DMS 273 (cell line): Measurements from ENCODE around the gene CD300LF.
A peak's percentile ranks its signal among the peaks of the same experiment; 100 is the strongest.

Source experiments
- DNase-seq: peaks from one replicate; lab custom pipeline; 2025; ENCODE audit not compliant: unreplicated experiment; lab: John Stamatoyannopoulos, UW

The CD300LF gene

DNA sequence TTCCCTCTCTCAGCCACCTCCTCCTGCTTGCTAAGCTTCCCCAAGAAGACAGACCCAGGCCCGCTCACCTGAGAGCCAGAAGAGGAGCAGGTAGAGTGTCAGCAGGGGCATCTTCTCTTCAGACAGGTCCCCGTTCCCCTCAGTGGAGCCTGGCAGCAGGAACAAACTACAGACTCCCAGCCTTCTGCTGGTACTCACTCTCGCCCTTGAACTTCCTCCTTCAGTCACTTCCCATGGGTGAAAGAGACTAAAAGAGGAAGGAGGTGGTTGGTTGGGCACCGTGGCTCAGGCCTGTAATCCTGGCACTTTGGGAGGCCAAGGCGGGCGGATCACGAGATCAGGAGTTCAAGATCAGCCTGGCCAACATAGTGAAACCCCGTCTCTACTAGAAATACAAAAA is at the start of gene CD300LF:
Gene CD300LF, minus strand, starts transcription at position 168 of the 400 bp plus-strand sequence. Its CDS starts 57 bp downstream, at position 111.
- no peak for DNase-seq

DNA sequence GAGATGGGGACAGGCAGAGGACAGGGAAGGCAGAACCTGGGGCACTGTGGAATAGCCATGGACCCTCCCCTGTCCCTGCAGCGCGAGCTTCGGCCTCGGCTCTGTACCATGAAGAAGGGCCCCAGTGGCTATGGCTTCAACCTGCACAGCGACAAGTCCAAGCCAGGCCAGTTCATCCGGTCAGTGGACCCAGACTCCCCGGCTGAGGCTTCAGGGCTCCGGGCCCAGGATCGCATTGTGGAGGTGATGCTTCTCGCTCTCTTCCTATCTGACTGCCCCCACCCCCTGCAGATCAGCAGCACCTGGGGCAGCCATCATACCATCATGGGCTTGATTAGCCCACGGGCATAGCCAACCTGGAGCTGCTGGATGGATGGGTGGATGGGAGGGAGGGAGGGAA is 49.2 kb upstream of the CD300LF start:
- no peak for DNase-seq

DNA sequence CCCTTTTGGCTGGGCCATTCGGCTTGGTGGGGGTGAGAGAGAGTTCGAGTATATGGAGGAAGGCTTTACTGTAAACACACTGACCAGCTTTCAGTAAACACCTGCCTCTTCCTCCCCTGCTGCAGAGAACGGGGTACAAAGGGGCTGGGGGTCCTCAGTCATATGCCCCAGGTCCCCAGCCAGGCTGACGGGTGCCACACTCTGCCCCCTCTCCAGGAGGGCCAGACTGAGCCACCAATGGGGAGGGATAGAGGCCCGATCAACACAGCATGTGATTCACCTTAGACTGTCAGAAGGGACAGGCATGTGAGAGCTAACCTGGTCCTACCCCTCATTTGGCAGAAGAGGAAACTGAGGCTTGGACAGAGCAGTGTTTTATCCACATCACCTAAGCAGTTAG is 48.7 kb upstream of the CD300LF start:
- DNase-seq: no peak

DNA sequence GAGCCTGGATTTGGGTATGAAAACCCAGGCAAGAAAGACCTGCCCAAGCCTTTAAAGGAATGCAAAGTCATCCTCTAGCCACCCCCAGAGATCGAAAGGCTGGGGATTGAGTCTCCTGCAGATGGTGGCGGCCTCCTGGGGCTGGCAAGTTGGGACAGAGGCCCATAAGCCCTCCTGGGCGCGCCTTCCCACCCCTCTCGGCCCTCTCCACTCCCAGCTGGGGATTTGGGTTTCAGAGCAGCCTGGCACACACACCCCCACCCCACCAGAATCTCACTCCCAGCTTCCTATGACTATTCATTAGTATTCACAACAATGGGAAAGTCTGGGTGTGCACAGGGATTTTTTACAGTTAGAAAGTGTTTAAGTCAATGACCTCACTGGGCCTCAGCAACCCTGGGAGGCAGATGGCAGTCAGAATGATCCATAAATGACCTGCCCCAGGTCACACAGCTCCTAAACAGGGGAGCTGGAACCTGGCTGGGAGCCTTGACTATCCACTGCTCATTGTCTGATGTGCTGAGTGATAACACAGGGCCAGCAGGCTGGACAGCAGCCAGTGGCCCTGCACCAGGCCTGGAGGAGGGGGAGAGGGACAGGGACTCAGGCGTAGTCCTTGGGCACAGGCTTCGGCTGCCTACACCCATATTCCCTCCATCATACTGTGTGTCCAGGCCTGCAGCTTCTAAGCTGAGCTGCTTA is 47.8 kb upstream of the CD300LF start:
- peak; percentile 96 for DNase-seq

DNA sequence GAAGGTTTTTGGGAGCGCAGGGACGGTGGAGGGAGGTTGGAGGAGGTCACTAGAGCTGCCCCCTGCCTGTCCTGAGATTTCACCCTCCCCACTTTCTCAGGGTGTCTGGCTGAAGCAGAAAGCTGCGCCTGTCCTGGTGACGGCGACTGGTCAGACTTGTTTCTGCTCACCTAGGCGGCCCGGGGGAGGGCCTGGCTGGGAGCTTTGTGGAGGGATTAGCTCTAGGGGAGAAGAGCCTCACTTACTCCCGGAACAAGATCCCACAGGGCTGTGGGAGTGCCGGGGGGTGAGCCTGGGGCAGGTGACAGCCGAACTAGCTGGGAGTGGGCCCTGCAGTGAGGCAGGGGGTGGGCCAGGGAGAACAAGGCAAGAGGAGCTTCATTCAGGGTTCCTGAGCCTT is 47.2 kb upstream of the CD300LF start:
- DNase-seq: peak; percentile 78

DNA sequence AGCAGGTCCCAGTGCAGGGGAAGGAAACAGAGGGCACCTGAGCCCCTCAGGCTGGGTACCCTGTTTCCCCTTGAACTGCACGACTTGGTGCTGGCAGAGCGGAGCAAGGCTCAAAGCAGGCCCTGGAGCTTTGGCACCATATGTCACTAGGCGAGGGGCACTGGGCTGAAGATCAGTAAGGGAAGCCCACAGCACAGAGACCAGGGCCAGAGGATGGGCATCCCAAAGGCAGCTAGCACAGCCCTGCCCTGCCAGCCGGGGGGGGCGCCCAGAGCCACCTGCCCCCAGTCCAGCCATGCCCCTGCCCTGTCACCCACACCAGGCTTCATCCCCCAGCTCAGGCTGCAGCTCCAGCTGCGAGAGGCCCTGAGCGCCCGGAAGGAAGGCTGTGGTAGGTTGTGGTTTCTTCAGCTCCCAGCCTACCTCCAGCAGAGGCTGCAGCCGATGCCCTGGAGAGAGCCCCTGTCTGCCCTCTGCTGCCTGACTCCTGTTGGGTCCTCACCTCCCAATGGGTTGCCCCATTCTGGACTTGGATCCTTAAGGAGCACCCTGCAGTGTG is 46.6 kb upstream of the CD300LF start:
- peak; percentile 80 for DNase-seq

DNA sequence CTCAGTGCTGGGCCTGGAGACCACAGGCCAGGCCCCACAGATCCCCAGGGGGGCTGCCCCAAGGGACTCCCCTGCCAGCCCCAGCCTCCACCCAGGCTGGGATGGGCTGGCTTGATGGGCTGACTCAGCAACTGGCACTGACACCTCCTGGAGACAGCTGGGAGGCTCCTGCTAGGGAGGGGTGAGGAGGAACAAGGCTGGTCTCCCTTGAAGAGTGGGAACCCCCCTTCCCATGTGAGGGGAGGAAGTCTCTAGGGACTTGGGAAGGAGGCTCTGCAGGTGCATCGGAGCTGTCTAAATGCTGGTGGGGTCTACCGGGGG is 46.1 kb upstream of the CD300LF start:
- peak; percentile 89 for DNase-seq

DNA sequence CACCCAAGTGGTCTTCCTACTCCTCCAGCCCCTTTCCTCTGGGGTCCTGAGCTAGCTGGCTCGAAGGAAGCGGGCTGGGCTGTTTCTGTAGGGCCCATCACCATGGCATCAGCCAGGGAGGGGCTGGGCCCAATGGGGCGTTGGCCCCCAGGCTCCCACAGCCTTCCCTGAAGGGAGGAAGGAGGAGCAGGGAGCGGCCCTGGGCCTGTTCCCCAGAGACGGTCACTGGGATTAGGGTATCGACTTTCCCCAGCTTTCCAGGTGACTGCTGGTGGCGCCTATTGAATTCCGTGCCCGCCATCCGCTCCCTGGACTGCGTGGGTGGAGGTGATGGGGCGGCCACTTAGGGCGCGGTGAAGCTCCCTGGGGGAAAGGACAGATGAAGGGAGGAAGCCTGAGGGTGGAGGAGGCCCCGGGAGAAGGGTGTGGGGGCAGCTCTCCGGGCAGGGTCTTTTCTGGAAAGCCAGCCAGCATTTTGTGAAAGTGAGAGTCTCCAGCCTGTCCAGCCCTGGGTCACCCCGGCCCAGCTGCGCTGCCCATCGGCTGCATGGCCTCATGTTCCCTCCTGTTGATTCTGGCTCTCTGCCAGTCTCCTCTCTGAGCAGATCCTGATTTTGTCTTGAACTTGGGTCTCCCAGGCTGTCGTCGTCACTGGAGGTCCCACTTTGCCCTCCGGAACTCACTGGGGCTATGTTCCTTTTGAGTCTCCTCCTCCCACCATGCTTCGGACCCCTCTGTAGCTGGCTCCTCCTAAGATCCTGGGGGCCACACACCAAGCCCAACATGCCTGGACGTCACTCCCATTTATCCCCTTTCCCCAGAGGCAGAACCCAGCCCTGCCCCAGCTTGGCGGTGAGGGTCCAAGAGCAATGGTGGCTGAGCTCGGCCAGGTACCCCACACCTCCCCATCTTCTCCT is 45.5 kb upstream of the CD300LF start:
- peak; percentile 74 for DNase-seq

DNA sequence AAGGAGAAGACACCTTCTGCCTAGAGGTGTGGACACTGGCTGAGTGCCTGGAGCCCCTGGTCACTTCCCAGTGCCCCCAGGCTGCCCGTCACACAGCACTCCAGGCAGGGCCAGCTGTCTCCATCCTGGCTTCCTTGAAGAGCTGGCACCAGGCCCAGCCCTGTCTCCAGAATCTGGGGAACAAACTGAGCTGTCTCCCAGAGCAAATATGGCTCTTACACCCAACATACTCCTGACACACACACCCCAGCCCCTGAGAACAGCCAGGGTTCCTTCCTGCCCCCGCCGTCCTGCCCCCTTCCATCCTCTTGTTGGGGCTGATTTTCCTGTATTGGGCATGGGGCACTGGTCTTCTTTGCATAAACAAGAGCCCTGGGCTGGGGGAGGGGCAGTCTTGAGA is 44.8 kb upstream of the CD300LF start:
- DNase-seq: peak; percentile 87

DNA sequence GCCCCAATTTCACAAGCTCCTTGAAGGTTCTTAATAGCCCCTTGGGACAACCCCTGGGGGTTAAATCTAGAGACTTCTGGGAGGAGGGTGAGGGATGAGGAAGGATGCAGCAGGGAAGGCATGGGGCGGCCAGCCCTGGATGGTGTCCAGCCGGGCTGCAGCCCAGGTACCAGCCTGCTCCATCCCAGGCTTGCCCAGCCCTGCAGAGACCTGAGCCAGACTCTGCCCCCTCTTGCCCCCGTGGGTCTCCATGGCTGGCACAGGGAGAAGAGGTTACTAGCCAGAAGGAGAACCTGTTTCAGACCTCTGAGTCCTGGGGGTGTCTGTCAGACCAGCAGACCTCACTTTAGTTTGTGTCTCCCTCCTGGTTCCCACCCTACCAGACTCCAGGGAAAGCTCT is 44.2 kb upstream of the CD300LF start:
- no peak for DNase-seq

DNA sequence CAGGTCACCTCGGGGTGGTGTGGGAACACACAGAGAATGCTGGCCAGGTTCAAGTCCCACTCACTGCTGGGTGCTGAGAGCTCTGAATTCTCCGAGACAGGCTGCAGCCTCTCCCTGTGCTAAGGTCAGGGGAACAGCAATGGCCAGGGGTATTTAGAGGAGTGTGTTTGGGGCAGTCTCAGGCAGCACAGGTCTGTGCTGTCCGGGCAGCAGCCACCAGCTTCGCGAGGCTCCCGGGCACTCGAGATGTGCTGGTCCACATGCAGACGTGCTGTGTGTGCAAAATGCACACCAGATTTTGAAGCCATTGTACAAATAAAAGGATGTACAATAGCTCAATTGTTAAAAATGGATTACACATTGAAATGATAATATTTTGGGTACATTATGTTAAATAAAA is 42.8 kb upstream of the CD300LF start:
- DNase-seq: no peak

DNA sequence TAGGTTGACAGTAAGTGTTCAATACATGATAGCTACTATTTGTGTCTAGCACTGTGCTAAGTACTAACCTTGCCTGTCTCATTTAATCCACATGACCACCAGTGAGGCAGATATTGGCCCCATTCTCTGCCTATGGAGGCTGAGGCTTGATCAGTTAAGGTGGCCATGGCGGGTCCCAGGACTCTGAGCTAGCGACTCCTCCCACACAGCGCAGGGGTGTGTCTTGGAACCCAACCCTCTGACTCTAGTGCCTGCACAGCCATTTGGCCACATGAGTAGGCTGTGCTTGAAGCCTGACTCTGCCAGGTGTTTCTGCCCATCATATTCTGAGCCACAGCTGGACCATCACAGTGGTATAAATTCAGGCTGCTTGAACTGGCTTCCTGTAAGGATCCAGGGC is 42.1 kb upstream of the CD300LF start:
- no peak for DNase-seq

DNA sequence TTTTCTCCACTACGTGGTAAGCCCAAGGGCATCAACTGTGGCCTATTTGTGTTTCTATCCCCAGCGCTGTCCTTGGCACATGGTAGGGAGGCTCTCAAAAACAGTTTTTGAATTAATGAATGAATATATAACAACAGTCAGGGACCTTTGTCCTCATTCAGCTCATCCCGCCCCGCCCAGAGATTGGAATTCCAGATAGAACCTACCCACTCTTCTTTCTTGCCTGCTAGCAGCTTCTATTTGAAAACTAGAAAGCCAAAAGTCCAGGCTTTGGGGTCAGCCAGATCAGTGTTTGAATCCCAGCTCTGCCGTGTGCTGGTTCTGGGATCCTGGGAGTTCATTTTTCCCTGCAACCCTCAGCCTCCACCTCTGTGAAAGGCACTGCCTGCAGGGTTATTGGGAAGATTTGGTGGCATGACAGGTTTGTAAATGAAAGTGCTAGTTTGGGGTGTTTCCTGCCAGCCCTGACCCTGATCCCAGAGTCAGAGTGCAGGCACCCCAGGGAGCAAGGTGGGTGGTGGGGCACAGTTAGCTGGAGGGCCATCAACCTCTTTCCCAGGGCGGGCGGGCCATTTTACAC is 40.2 kb upstream of the CD300LF start:
- DNase-seq: no peak

DNA sequence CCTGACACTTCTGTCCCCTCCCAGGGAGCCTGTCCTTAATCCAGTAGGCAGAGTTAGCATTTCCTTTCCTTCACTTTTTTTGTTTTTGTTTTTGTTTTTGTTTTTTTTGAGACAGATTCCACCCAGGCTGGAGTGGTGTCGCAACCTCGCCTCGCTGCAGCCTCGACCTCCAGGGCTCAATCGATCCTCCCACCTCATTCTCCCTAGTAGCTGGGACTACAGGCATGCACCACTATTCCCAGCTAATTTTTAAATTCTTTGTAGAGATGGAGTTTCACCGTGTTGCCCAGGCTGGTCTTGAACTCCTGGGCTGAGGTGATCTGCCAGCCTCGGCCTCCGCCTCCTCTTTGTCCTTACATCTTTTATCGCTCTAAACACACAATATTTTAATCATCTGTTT is 39.7 kb upstream of the CD300LF start:
- no peak for DNase-seq

DNA sequence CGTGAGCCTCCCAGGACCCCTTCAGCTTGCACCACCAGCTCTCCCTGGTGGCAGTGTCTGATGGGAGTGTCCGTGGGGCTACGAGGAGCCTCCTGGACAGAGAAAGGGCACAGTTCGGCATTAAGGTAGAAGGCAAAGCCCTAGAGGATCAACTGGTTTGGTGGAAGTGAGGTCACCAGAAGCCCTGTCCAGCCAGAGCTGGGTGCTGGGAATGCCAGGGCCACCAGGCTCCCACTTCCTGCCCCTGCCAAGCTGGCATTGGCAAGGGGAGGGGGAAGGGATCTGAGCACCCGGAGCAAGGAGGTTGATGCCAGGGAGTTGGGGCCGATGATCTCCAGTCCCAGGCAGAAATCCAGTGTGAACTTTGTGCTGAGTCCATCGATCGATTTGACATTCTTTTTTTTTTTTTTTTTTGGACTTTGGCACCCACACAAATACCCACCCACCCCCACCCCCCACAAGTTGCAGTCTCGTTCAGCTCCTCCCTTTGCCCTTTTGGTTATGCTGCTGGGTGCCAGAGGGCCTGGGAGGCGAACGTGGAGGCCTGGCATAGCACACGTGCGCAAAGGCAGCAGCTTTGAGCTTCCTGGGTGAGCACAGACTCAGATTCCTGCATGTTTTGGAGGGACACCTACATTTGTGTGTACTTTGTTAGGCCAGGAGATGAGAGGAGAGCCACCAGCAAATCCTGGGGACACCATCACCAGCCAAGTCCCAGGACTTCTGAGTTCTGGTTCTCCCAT is 37.8 kb upstream of the CD300LF start:
- DNase-seq: no peak

DNA sequence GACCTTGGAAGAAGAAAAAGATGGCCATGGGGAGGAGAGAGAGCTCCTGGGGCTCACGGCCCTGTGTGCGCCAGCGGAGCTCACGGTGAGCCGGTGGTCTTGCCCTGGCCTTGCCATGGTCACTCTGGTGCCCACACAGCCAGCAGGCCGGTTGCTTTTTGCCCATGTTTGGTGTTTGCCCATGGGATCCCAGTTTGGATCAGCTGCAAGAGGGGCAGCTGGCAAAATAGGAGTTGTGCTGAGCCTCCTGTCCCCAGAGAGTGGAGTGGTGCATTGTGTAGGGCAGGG is 37.3 kb upstream of the CD300LF start:
- peak; percentile 54 for DNase-seq

DNA sequence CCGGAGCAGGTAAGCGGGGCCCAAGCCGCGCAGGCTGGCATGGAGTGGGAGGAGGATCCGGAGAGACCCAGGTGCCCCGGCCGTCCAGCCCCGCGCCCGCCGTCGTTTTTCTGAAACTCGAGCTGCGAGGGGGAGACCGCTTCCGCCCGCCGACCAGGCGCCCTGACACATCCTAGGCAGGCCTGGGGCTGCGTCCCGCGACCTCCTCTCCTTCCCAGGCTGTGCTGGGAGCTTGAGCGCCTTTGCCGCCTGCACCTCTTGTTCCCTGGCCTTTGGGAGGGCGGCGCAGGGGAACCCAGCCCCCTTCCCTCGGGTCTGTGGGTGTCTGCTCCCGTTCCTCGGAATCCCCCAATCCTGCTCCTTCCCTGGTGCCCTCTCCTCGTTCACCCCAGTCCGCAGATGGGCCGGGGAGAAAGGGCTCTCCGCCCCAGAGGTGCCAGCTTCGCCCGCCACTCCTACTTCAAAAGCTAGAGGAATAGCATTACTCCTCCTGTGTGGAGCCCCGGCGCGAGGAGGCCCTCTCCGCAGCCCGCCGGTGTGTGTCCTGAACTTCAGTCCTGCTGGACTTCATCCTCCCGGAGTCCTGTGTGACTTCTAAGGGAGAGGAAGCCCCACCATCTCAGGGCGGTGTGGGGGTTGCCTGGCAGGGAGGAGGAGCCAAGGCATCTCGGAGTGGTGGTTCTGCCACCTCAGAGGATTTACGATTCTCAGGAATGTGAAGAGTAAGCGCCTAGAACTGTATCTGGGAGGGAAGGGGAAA is 36.7 kb upstream of the CD300LF start:
- DNase-seq: peak; percentile 67

DNA sequence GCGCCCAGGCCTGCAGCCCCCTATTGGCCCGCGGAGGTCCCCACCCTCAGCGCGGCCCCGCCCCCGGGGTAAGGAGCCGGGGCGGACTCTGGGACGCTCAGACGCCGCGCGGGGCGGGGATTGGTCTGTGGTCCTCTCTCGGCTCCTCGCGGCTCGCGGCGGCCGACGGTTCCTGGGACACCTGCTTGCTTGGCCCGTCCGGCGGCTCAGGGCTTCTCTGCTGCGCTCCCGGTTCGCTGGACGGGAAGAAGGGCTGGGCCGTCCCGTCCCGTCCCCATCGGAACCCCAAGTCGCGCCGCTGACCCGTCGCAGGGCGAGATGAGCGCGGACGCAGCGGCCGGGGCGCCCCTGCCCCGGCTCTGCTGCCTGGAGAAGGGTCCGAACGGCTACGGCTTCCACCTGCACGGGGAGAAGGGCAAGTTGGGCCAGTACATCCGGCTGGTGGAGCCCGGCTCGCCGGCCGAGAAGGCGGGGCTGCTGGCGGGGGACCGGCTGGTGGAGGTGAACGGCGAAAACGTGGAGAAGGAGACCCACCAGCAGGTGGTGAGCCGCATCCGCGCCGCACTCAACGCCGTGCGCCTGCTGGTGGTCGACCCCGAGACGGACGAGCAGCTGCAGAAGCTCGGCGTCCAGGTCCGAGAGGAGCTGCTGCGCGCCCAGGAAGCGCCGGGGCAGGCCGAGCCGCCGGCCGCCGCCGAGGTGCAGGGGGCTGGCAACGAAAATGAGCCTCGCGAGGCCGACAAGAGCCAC is 36.0 kb upstream of the CD300LF start, which contains the start of gene NHERF1:
Gene NHERF1, plus strand, starts transcription at position 100 of the 750 bp plus-strand sequence. Its CDS starts 219 bp downstream, at position 319.
- DNase-seq: peak; percentile 98

DNA sequence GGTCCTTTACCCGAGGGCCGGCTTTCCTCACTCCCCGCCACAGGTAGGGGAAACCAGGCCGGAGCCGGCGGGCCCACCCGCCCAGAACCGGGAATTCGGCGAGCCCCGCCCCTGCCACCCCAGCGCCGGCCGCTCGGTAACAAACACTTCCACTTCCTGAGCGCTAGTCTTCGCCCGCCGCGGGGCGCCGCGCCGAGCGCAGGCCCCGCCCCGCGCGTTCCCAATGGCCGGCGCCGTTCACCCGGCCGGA is 35.5 kb upstream of the CD300LF start:
- no peak for DNase-seq

DNA sequence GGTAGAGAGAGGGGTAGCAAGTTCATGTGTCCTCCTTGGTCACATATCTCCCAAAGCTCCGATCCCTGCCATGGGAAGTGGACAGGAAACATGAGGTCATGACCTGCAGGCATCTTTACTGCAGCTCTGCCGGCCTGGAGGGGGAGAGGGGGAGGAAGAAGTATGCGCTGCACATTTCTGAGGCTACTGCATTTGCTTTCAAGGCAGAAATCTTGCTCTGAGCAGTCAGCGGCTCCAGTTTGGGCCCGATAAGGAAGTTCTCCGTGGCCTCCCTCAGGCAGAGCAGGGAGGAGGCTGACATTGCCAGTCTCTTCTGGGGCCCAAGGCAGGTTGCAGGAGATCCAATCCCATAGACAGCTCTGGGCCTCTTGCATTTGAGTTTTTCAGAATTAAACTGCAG is 34.2 kb upstream of the CD300LF start:
- no peak for DNase-seq
